HG03521 (cell line): ENCODE data around the gene ZNF554.
"Not testable (repeated sequence)": the region's sequence is repeated elsewhere in the genome, so short reads cannot be mapped to it uniquely, and the experiment has no call there.

ENCODE experiments used
- ATAC-seq: cut with Tn5 transposase; IDR thresholded peaks from one replicate; pipeline ENCODE4 v1.9.1; 2021; ENCODE audit warnings: mild to moderate bottlenecking, moderate library complexity; ENCODE audit not compliant: unreplicated experiment

Gene ZNF554

GRCh38 chr19:2790557-2791271, 29.0 kb upstream of the ZNF554 start:
- no peak for ATAC-seq

GRCh38 chr19:2791440-2791839, 28.2 kb upstream of the ZNF554 start:
- ATAC-seq, result no peak

- ATAC-seq, result no peak
These were observed 27.8 kb upstream of the ZNF554 start for GRCh38 chr19:2791876-2792275.

- not testable (repeated sequence) for ATAC-seq
These were observed 27.0 kb upstream of the ZNF554 start for GRCh38 chr19:2792666-2793065.

- ATAC-seq, result no peak
These were observed 26.5 kb upstream of the ZNF554 start for GRCh38 chr19:2793126-2793525.

- no peak for ATAC-seq
These were observed 26.1 kb upstream of the ZNF554 start for GRCh38 chr19:2793577-2793976.

GRCh38 chr19:2795827-2796658, 23.6 kb upstream of the ZNF554 start:
- no peak for ATAC-seq

GRCh38 chr19:2796659-2797266, 22.9 kb upstream of the ZNF554 start:
- ATAC-seq, result no peak

GRCh38 chr19:2797280-2797679, 22.4 kb upstream of the ZNF554 start:
- no peak for ATAC-seq

GRCh38 chr19:2798158-2798685, 21.4 kb upstream of the ZNF554 start:
- no peak for ATAC-seq

GRCh38 chr19:2798733-2799132, 20.9 kb upstream of the ZNF554 start:
- no peak for ATAC-seq

- no peak for ATAC-seq
These were observed 20.2 kb upstream of the ZNF554 start for GRCh38 chr19:2799273-2800020.

- ATAC-seq, result no peak
These were observed 19.2 kb upstream of the ZNF554 start for GRCh38 chr19:2800506-2800905.

GRCh38 chr19:2802826-2803225, 16.8 kb upstream of the ZNF554 start:
- ATAC-seq, result no peak

- ATAC-seq, result no peak
These were observed 16.0 kb upstream of the ZNF554 start for GRCh38 chr19:2803486-2804155.

GRCh38 chr19:2804156-2805004, 15.3 kb upstream of the ZNF554 start:
- ATAC-seq, result no peak

- ATAC-seq, result no peak
These were observed 14.3 kb upstream of the ZNF554 start for GRCh38 chr19:2805261-2805900.

GRCh38 chr19:2805991-2806649, 13.5 kb upstream of the ZNF554 start:
- no peak for ATAC-seq
